GM12801 (cell line): Measurements from ENCODE around the gene MACROD2.

Experiments
- TF ChIP-seq, protein P1 (sequence below): IDR thresholded peaks from one replicate; pipeline ENCODE4 v1.5.1; 2011; ENCODE audit warnings: control low read depth; ENCODE audit not compliant: insufficient read length; ENCODE audit errors: extremely low read depth

Gene MACROD2

DNA sequence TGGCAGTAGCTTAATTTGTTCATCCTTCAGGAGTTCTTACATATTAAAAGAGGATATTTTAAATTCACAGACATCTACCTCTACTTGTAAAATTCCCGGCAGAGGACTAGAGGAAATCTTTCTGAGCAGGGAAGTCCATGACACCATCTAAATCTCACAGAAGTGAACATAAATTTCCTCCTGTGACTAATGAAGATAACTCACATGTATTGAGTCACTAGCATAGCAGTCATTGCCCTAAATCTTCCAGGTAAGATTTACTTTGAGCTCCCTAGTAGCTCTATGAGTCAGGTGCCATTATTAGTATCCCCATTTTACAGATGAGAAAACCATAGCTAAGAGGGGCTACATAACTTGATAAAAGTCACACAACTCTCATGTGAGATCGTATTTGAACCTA, 1400.7 kb downstream of the MACROD2 start:
- TF ChIP-seq, protein P1, sequence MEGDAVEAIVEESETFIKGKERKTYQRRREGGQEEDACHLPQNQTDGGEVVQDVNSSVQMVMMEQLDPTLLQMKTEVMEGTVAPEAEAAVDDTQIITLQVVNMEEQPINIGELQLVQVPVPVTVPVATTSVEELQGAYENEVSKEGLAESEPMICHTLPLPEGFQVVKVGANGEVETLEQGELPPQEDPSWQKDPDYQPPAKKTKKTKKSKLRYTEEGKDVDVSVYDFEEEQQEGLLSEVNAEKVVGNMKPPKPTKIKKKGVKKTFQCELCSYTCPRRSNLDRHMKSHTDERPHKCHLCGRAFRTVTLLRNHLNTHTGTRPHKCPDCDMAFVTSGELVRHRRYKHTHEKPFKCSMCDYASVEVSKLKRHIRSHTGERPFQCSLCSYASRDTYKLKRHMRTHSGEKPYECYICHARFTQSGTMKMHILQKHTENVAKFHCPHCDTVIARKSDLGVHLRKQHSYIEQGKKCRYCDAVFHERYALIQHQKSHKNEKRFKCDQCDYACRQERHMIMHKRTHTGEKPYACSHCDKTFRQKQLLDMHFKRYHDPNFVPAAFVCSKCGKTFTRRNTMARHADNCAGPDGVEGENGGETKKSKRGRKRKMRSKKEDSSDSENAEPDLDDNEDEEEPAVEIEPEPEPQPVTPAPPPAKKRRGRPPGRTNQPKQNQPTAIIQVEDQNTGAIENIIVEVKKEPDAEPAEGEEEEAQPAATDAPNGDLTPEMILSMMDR = no peak

- TF ChIP-seq, protein P1 = no peak
Measured at GRCh38 chr20:15396900-15397299, 1401.6 kb downstream of the MACROD2 start.

- TF ChIP-seq, protein P1 = no peak
Measured at GRCh38 chr20:15399781-15400180, 1404.5 kb downstream of the MACROD2 start.

DNA sequence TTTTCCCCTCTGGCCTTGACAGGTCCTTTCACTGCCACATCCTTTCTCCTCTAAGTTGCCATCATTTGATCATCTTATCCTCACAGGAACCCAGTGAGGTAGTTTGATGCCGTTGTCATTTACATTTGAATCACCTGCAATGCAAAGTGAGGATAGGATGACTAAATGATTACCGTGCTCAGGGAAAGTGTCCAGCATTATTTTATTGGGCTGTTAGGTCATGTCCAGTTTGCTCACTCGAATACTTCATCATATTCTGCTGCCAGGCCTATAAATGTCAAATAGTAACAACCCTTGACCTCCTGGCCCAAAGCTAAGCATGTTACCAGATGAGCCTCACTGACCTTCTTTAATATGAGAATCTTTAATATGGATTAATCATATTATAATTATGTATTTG, 1410.8 kb downstream of the MACROD2 start:
- TF ChIP-seq, protein P1 = no peak

DNA sequence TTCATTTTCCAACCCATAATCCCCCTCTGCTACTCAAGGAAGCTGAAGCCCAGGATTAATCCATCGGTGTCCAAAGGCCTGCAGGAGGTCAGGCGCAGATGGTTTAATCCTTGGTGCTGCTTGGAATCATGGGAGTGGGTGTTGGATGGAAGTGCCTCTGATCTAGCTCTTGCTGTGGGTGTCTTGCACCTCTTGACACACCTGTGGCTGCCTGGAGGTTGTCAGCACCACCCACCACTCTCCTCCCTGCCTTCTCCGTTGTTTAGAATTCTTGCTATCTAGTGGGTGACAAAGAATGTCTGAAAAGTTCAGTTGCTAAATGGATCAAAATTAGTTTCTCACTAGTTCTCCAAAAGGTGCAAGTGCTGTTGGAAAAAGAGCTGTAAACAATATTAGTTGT, 1416.5 kb downstream of the MACROD2 start:
- TF ChIP-seq, protein P1 = no peak

DNA sequence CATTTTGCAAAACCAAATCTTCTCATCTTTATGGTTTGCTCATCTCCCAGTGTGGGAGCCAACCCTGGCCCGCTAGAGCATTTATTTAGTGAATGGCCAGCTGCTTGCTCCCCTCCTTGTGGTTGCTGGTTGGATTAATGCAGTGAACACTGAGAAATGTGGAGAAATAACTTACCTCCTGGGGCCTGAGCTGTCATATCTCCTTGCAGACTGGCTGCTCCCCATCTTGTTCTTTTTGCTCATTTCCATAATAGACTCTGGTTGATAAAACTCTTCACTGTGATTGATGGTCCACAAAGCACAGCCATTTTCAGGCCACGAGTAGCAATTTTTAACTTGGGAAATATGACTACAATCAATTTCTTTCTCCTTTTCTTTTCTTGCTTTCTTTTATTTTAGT, 1420.6 kb downstream of the MACROD2 start:
- TF ChIP-seq, protein P1 = no peak

DNA sequence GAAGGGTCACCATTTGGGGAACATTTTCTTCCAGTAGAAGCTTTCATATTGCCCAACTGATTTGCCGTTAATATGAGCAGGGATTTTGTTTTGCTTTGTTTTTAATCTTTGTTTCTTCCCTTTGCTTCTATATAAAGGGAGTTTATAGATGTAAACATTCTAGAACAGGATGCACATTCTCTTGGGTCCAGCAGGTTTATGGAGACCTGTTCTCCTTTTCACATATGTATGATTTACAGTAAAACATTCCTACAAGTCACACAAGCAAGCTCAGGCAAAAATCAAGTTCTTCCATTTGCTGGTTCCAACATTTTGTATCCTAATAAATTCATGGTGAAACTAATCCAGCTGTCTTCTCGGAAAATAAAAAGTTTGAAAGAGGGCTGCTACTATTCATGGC, 1424.5 kb downstream of the MACROD2 start:
- TF ChIP-seq, protein P1 = no peak

GRCh38 chr20:15422966-15423365, 1427.7 kb downstream of the MACROD2 start:
- TF ChIP-seq, protein P1 = no peak
